Left lung (tissue), 14 donors: ENCODE measurements around the gene ABI3BP. TPM values are rescaled to one million over a fixed set of nuclear protein-coding genes. Genes with fewer than 3 reads are reported as not detected.

Experiments
- ATAC-seq: fragments of 200-7000 bp; cut with Tn5 transposase; one replicate; pipeline ENCODE4 v1.9.1; 2020; ENCODE audit warnings: moderate library complexity
- DNase-seq, 4 donors: peaks; one replicate each; pipeline ENCODE4 v3.0.0-alpha.2; 2013 to 2020
- H3K27ac ChIP-seq, 2 donors: fragments of 200-600 bp; sonication (generic) in 1 of 2; one replicate each; pipeline versions ENCODE4 v1.5.0 to v1.8.0; 2020 to 2021
- H3K27me3 ChIP-seq, 2 donors: fragments of 200-600 bp; sonication (generic) in 1 of 2; one replicate each; pipeline versions ENCODE4 v1.5.0 to v1.8.0; 2020 to 2021
- H3K36me3 ChIP-seq, 2 donors: fragments of 200-600 bp; sonication (generic) in 1 of 2; one replicate each; pipeline versions ENCODE4 v1.5.0 to v1.8.0; 2020 to 2021
- H3K4me1 ChIP-seq, 2 donors: fragments of 200-600 bp; one replicate each; pipeline ENCODE4 v1.8.0; 2021
- H3K4me3 ChIP-seq, 2 donors: fragments of 200-600 bp; sonication (generic) in 1 of 2; one replicate each; pipeline versions ENCODE4 v1.5.0 to v1.8.0; 2020 to 2021; ENCODE audit warnings: mild to moderate bottlenecking in 1 of 2
- H3K9me3 ChIP-seq, 2 donors: fragments of 200-600 bp; sonication (generic) in 1 of 2; one replicate each; pipeline versions ENCODE4 v1.5.0 to v1.8.0; 2020 to 2021
- CTCF ChIP-seq, 2 donors: fragments of 200-600 bp; sonication (generic) in 1 of 2; IDR thresholded peaks; one replicate each; pipeline versions ENCODE4 v1.5.0 to v1.8.0; 2021; ENCODE audit warnings: antibody characterized with exemption in 2 of 2
- intact Hi-C, 2 donors: fragments of 100-400 bp; cut with DNase I; formaldehyde crosslinking; loops; one replicate each; pipeline versions ENCODE4 v1.11.2 to v1.14.2; 2022
- long read RNA-seq, 12 donors: library from polyadenylated mRNA in 2 of 12; unstranded in 2 of 12; transcript quantifications; one replicate each; pipeline ENCODE4 v2.0.0 and lab custom pipeline, GENCODE V29; 2019 to 2026
- polyA plus RNA-seq, 6 donors: library from polyadenylated mRNA; unstranded; fragments of 120-200 nt; gene quantifications; one replicate each; pipeline ENCODE4 v1.2.1, GENCODE V29; 2013; ENCODE audit not compliant: insufficient read length in 6 of 6
- total RNA-seq, 2 donors: library from RNA; stranded (reverse); fragmentation: NEBNext Ultra II Directional; extraction: Animal tissue kit (Norgen Biotek cat#: 25700); gene quantifications; one replicate each; pipeline ENCODE4 v1.2.1, GENCODE V29; 2021
- donor health status: DM: no; HTN: yes; CAD: no.
- donor health status: DM: no; HTN: no; CAD: no.

The ABI3BP gene
- total RNA-seq: 100 to 1,000 TPM; 116 to 138 TPM
- polyA plus RNA-seq: 10 to 100 TPM; 65.2 to 97.6 (median 74.0) TPM
- long read RNA-seq, donor 1: 0 reads
- long read RNA-seq, donor 2: 0 reads
- long read RNA-seq, donor 3: 0 reads
- long read RNA-seq, donor 4, partial matches to known transcripts: 9 of 11 reads
- long read RNA-seq, donor 4, other reads (novel, unspliced or antisense): 2 of 11 reads
- long read RNA-seq, donor 5, partial matches to known transcripts: 0 of 1 reads
- long read RNA-seq, donor 5, other reads (novel, unspliced or antisense): 0 of 1 reads
- long read RNA-seq, donor 6, partial matches to known transcripts: 0 of 1 reads
- long read RNA-seq, donor 6, other reads (novel, unspliced or antisense): 0 of 1 reads
- long read RNA-seq, donor 7, partial matches to known transcripts: 0 of 1 reads
- long read RNA-seq, donor 7, other reads (novel, unspliced or antisense): 0 of 1 reads
- long read RNA-seq, donor 8: 0 reads
- long read RNA-seq, donor 9: 0 reads
- long read RNA-seq, donor 10, partial matches to known transcripts: 5 of 8 reads
- long read RNA-seq, donor 10, other reads (novel, unspliced or antisense): 3 of 8 reads
- long read RNA-seq, donor 11: 0 reads
- long read RNA-seq, donor 12, partial matches to known transcripts: 0 of 1 reads
- long read RNA-seq, donor 12, other reads (novel, unspliced or antisense): 0 of 1 reads

GRCh38 chr3:100993309-100993708 is at the start of gene ABI3BP:
Gene ABI3BP, minus strand, starts transcription at chr3:100993421. Its CDS starts 37 bp downstream, at chr3:100993384.
- H3K9me3 ChIP-seq: no peaks in the 10 kb centered on the region
- no peaks in the 10 kb centered on the region for H3K4me1 ChIP-seq
- H3K36me3 ChIP-seq: no peaks in the 10 kb centered on the region
- peak within 1 kb of the TSS; percentile 65 to 85 for H3K27ac ChIP-seq
- TF ChIP-seq CTCF (IDR thresholded peaks at IDR 0.05): no peak
- ATAC-seq: peak; percentile 95
- H3K27me3 ChIP-seq: no peaks in the 10 kb centered on the region
- peak; percentile 77 to 91 (median 80) for DNase-seq
- intact Hi-C loops: no loop called here
- peak within 1 kb of the TSS; percentile 18 to 31 for H3K4me3 ChIP-seq

- ATAC-seq: no peak
- no peak overlapping the region for H3K4me3 ChIP-seq
Measured at GRCh38 chr3:101039285-101039684, 46.1 kb upstream of the ABI3BP start.

GRCh38 chr3:101038880-101039279 is 45.7 kb upstream of the ABI3BP start:
- no peak for ATAC-seq
- intact Hi-C loops: no loop called here

More at GRCh38 chr3:101039285-101039684, 46.1 kb upstream of the ABI3BP start:
- H3K27ac ChIP-seq: no peak overlapping the region
- H3K4me1 ChIP-seq: peaks cover 0 to 8% of the 10 kb centered on the region in 2 donors
- intact Hi-C loops: no loop called here
- no peaks in the 10 kb centered on the region for H3K27me3 ChIP-seq
- TF ChIP-seq CTCF (IDR thresholded peaks at IDR 0.05): no peak
- DNase-seq: no peak
- peaks cover 0 to 2% of the 10 kb centered on the region in 2 donors for H3K9me3 ChIP-seq
- no peaks in the 10 kb centered on the region for H3K36me3 ChIP-seq

GRCh38 chr3:101038393-101038792 is 45.2 kb upstream of the ABI3BP start:
- no peak for TF ChIP-seq CTCF (IDR thresholded peaks at IDR 0.05)
- DNase-seq: no peak
- peaks cover 0 to 5% of the 10 kb centered on the region in 2 donors for H3K9me3 ChIP-seq
- no peaks in the 10 kb centered on the region for H3K36me3 ChIP-seq
- peaks cover 0 to 8% of the 10 kb centered on the region in 2 donors for H3K4me1 ChIP-seq
- no peak for ATAC-seq
- intact Hi-C loops: no loop called here
- no peaks in the 10 kb centered on the region for H3K27me3 ChIP-seq
- no peak overlapping the region for H3K27ac ChIP-seq
- no peak overlapping the region for H3K4me3 ChIP-seq

More at GRCh38 chr3:101038880-101039279, 45.7 kb upstream of the ABI3BP start:
- TF ChIP-seq CTCF (IDR thresholded peaks at IDR 0.05): no peak
- Histone ChIP-seq H3K36me3 (no peaks in the 10 kb centered on the region), H3K4me3 (no peak overlapping the region), H3K4me1 (peaks cover 0 to 8% of the 10 kb centered on the region in 2 donors), H3K9me3 (peaks cover 0 to 2% of the 10 kb centered on the region in 2 donors), H3K27ac (no peak overlapping the region), H3K27me3 (no peaks in the 10 kb centered on the region)
- DNase-seq: no peak

- peaks cover 0 to 5% of the 10 kb centered on the region in 2 donors for H3K9me3 ChIP-seq
- DNase-seq (no peak), ATAC-seq (no peak)
- no peaks in the 10 kb centered on the region for H3K27me3 ChIP-seq
- no peak for TF ChIP-seq CTCF (IDR thresholded peaks at IDR 0.05)
- H3K36me3 ChIP-seq: no peaks in the 10 kb centered on the region
- intact Hi-C loops: no loop called here
- no peak overlapping the region for H3K4me3 ChIP-seq
- no peak overlapping the region for H3K27ac ChIP-seq
- peaks cover 0 to 8% of the 10 kb centered on the region in 2 donors for H3K4me1 ChIP-seq
Measured at GRCh38 chr3:101037613-101038012, 44.4 kb upstream of the ABI3BP start.
